GM10248 (cell line): Measurements from ENCODE around the gene LBP.
"Not testable (repeated sequence)": the region's sequence is repeated elsewhere in the genome, so short reads cannot be mapped to it uniquely, and the experiment has no call there.

Source experiments
- CTCF ChIA-PET: fragments of 300-600 bp; sonication (Branson Sonifier 250); formaldehyde crosslinking; extraction: SDS; loops from one replicate; lab custom pipeline; 2021; ENCODE audit warnings: antibody characterized with exemption; lab: Yijun Ruan, JAX
- POLR2A ChIA-PET: fragments of 350-650 bp; sonication (Branson Sonifier 250); formaldehyde crosslinking; extraction: SDS; loops from one replicate; lab custom pipeline; 2020; ENCODE audit warnings: antibody characterized with exemption; lab: Yijun Ruan, JAX
- DNase-seq: peaks from one replicate; pipeline ENCODE4 v3.0.0; 2012; ENCODE audit errors: extremely low spot score
- TF ChIP-seq, protein P1 (sequence below): IDR thresholded peaks from 2 replicates; pipeline ENCODE4 v1.5.1; 2012; ENCODE audit warnings: mild to moderate bottlenecking, low read depth; ENCODE audit errors: extremely low read depth, missing control alignments, control extremely low read depth

The LBP gene

DNA sequence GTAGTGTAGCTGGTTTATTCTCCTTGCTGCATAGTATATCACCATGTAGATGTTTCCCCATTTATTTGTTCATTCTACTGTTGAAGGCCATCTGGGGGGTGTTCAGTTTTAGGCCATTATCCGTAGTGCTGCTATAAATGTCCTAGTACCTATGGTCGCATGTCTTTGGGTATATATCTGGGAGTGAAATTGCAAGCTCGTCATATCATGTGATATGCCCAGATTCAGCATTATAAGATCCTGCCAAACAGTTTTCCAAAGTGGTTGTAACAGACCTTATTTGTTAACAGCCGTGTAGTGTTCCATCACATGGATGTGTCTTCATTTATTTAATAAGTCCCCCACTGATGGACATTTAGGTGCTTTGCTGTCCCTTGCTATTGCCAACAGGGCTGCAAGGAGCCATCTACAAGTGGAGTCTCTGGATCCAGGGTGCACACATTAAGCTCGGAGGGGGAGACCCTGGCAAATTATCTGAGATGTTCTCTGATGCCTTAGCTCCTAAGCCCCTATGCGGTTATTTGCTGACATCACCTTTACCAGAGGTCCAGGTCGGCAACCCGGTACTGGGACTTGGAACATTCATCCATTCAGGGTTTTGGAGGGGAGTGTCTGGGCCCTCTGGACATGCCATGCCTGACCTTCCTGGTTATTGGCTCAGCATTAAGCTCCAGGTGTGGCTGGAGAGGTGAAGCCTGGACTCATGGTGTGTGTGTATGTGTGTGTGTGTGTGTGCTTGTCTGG lies 16.9 kb downstream of the LBP start:
- POLR2A ChIA-PET = no interaction called here
- DNase-seq = no peak
- TF ChIP-seq, protein P1, sequence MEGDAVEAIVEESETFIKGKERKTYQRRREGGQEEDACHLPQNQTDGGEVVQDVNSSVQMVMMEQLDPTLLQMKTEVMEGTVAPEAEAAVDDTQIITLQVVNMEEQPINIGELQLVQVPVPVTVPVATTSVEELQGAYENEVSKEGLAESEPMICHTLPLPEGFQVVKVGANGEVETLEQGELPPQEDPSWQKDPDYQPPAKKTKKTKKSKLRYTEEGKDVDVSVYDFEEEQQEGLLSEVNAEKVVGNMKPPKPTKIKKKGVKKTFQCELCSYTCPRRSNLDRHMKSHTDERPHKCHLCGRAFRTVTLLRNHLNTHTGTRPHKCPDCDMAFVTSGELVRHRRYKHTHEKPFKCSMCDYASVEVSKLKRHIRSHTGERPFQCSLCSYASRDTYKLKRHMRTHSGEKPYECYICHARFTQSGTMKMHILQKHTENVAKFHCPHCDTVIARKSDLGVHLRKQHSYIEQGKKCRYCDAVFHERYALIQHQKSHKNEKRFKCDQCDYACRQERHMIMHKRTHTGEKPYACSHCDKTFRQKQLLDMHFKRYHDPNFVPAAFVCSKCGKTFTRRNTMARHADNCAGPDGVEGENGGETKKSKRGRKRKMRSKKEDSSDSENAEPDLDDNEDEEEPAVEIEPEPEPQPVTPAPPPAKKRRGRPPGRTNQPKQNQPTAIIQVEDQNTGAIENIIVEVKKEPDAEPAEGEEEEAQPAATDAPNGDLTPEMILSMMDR = no peak
- CTCF ChIA-PET = no interaction called here

DNA sequence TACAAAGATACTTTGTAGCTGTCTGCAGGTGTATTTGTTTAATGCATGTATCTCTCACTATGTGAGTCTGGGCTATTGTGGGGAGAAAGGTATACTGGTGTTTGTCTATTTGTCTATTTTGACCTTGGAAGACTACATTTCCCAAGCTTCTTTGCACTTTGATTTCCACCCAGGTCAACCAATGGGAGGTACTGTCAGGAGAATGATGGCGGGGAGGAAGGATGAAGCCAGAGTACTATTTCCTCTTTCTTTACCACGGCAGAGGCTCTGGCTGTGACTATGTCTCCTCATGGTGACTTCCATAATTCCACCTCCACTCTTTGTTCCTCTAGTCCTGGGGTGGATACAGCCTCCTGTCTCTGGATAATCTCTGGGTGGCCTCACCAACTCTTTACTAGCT lies 23.1 kb downstream of the LBP start:
- peak; percentile 31 for DNase-seq
- ChIA-PET CTCF (no interaction called here), POLR2A (no interaction called here)
- TF ChIP-seq, protein P1 = no peak

DNA sequence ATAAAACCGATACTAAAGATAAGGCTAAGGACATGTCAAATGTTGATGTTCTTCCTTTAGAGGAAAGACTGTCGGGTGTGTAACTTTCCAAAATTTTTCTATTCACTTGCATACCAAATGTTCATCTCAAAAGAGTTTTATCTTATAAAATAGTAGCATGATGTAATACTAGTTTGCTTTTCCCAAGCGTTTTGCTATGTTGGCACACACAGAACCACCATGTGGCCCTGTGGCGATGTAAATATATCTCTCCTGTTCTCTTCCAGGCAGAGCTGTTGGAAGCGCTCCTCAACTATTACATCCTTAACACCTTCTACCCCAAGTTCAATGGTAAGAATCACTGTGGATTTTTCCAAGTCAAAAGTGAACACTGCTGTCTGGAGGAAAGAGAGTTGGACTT lies 26.5 kb downstream of the LBP start:
- POLR2A ChIA-PET = no interaction called here
- TF ChIP-seq, protein P1 = no peak
- DNase-seq = no peak
- CTCF ChIA-PET = no interaction called here

DNA sequence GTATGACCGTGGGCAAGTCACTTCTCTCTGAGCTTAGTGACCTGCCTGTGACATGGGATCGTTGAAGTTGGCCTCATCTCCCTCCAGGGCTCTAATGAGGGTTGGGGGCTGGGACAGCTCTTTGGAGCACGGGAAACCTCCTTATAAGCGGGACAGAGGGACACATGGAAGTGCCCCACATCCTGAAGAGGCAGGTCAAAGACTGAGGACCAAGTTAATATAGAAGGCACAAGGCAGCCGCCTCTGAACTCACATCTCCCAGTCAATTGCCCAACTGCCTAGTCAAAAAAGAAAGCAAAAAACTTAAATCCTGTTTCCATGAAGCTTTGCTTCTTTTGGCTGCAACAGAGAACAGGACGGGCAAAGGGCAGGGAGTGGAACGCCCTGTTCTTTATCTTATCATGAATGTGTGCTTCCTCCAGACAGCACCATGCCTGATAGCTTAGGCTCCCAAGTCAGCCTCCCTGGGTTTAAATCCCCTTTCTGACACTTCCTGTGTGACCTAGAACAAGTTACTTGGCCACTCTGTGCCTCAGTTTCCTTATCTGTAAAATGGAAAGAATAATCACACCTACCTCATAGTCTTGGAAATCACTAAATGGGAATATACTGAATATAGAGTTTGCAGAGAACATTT lies 27.1 kb downstream of the LBP start:
- TF ChIP-seq, protein P1 = no peak
- CTCF ChIA-PET = interaction anchor here (0.9 kb wide), 1 partner anchor 16 kb away, joined by 3 read pairs; no protein-coding TSS in a partner anchor
- DNase-seq = no peak
- POLR2A ChIA-PET = no interaction called here

DNA sequence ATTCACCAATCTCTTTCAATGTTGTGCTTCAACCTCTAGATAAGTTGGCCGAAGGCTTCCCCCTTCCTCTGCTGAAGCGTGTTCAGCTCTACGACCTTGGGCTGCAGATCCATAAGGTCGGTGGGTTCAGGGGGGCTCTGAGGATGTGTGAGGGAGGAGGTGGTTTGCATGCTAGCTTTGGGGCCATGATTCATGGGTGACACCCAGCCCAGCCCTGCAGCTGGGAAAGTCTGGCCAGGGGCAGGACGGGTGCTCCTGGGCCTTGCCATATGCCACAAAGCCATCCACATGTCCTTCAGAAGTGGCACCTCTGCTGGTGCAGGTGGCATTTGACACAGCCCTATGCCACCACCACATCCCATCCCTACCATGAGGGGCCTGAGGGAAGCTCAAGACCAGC lies 27.6 kb downstream of the LBP start:
- no peak for DNase-seq
- TF ChIP-seq, protein P1 = no peak
- POLR2A ChIA-PET = no interaction called here
- CTCF ChIA-PET = interaction anchor here (0.9 to 1.2 kb wide), 2 partner anchors 9 to 17 kb away, joined by 3 to 4 read pairs; no protein-coding TSS in a partner anchor

DNA sequence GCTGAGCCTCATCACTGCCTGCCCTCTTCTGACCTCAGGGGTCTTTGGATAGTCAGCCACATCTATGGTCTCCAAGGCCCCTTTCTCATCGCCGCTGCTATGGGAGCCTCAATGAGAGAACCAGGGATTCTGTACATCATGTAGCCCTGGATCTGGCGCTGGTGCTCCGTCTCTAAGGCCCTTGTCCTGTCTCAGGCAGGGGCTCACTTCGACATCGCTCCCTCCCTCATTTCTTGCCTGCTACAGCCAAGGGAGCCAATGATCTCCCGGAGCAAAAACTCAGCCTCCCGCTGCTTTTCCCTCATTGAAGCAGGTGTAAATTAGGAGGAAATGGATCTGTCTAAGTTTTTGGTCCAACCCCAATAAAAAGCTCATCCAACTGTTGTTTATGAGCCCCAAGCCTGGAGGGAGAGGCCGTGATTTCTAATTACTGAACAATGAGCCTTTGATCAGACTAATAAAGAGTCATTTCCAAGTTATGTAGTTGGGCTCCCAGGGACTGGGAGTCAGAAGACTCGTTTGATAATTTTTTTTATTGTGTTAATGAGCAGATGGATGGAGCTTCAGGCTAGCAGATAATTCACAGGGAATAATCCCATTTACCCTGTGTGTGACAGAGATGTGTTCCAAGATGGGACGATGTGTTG lies 30.9 kb downstream of the LBP start:
- ChIA-PET CTCF (interaction anchor here (1.4 kb wide), 1 partner anchor 156 kb away, joined by 3 read pairs; no protein-coding TSS in a partner anchor), POLR2A (no interaction called here)
- TF ChIP-seq, protein P1 = no peak
- no peak for DNase-seq

DNA sequence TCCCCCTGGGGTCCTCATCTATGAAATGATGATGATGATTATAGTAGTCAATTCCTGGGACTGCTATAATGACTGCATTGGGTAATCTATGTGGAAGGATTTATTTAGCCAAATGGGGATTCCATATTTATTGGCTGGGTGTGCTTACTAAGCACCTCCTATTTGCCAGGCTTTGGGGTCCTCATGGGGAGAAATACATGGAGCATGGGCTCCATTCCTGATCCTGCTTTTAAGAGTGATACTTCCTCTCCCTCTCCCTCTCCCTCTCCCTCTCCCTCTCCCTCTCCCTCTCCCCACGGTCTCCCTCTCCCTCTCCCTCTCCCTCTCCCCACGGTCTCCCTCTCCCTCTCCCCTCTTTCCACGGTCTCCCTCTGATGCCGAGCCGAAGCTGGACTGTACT lies 31.6 kb downstream of the LBP start:
- DNase-seq, POLR2A ChIA-PET: not testable (repeated sequence)
- CTCF ChIA-PET = interaction anchor here (1.4 kb wide), 1 partner anchor 156 kb away, joined by 3 read pairs; no protein-coding TSS in a partner anchor
